Measurements from ENCODE around the gene GJC2.

- TF ChIP-seq, protein P1, sequence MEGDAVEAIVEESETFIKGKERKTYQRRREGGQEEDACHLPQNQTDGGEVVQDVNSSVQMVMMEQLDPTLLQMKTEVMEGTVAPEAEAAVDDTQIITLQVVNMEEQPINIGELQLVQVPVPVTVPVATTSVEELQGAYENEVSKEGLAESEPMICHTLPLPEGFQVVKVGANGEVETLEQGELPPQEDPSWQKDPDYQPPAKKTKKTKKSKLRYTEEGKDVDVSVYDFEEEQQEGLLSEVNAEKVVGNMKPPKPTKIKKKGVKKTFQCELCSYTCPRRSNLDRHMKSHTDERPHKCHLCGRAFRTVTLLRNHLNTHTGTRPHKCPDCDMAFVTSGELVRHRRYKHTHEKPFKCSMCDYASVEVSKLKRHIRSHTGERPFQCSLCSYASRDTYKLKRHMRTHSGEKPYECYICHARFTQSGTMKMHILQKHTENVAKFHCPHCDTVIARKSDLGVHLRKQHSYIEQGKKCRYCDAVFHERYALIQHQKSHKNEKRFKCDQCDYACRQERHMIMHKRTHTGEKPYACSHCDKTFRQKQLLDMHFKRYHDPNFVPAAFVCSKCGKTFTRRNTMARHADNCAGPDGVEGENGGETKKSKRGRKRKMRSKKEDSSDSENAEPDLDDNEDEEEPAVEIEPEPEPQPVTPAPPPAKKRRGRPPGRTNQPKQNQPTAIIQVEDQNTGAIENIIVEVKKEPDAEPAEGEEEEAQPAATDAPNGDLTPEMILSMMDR (IDR thresholded peaks at IDR 0.05) = no peak
- TF ChIP-seq POLR2A (IDR thresholded peaks at IDR 0.05) = no peak
Measured at GRCh38 chr1:228157729-228158126, 8.0 kb downstream of the GJC2 start.
